HUES64 (cell line): Measurements from ENCODE around the gene ABCG4.
"Not testable (repeated sequence)": the region's sequence is repeated elsewhere in the genome, so short reads cannot be mapped to it uniquely, and the experiment has no call there.

Experiments
- H3K27ac ChIP-seq: 2 replicates; pipeline ENCODE4 v1.7.0; 2013; ENCODE audit warnings: low read depth, low read length, inconsistent platforms
- H3K27me3 ChIP-seq: 2 replicates; pipeline ENCODE4 v1.6.1; 2013; ENCODE audit warnings: mild to moderate bottlenecking, low read length; ENCODE audit not compliant: insufficient read depth
- H3K36me3 ChIP-seq: 2 replicates; pipeline ENCODE4 v1.6.1; 2013; ENCODE audit warnings: mild to moderate bottlenecking, low read length; ENCODE audit not compliant: insufficient read depth
- H3K4me1 ChIP-seq: 2 replicates; pipeline ENCODE4 v1.6.1; 2013; ENCODE audit warnings: mild to moderate bottlenecking, low read length, moderate library complexity; ENCODE audit not compliant: insufficient read depth
- H3K4me3 ChIP-seq: 2 replicates; pipeline ENCODE4 v1.5.1; 2013; ENCODE audit warnings: mild to moderate bottlenecking, low read length, moderate library complexity
- H3K9ac ChIP-seq: 2 replicates; pipeline ENCODE4 v1.6.1; 2013; ENCODE audit warnings: mild to moderate bottlenecking, low read depth, low read length
- H3K9me3 ChIP-seq: 2 replicates; pipeline ENCODE4 v1.6.1; 2013; ENCODE audit warnings: low read depth, low read length; ENCODE audit not compliant: insufficient read depth
- WGBS: fragments of 150-250, 120-280 bp; methylation state at CpG from one replicate; pipeline ENCODE4 v1.1.7; 2013; ENCODE audit warnings: missing lambda C conversion rate; 5-methylcytosine and 5-hydroxymethylcytosine counted together

The ABCG4 gene

DNA sequence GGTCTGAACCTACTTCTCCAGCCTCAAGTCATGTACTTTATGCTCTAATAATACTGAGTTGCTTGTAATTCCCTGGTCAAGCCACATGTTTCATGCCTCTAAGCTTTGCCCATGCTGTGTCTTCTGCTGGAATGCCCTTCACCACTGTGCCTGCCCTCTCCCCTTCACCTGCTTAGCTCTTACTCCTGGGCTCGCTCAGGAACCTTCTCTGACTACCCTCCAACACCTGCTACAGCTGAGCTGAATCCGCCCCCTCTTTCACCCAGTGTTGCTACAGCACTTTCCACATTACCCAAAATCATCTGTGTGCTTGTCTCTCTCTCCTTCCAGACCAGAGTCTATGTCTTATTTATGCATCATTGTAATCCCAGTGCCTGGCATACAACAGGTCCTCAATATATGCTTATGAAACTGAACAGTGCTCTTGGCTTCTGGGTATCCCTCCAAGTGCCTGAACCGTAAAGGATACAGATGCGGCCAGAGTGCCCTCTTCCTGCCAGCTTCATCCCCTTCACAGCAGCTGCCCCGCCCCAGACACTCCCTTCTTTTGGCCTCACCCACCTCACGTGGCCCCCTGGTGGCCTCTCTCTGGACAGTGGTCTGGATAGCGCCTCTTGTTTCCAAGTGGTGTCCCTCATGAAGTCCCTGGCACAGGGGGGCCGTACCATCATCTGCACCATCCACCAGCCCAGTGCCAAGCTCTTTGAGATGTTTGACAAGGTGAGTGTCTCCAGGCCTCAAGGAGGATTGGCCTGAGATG, 7.1 kb downstream of the ABCG4 start:
- Histone ChIP-seq H3K4me3 (no peak overlapping the region), H3K36me3 (no peaks in the 10 kb centered on the region), H3K27ac (no peak overlapping the region), H3K9ac (no peak overlapping the region), H3K4me1 (no peaks in the 10 kb centered on the region), H3K9me3 (no peaks in the 10 kb centered on the region), H3K27me3 (peaks cover 10% of the 10 kb centered on the region)
- WGBS, result 58% methylated on average over 8 of the region's 8 CpGs

GRCh38 chr11:119156496-119156895, 7.6 kb downstream of the ABCG4 start:
- Histone ChIP-seq H3K36me3 (no peaks in the 10 kb centered on the region), H3K27me3 (peaks cover 5% of the 10 kb centered on the region; the same call in 1 of the 2 replicates), H3K9ac (no peak overlapping the region), H3K4me1 (no peaks in the 10 kb centered on the region), H3K4me3 (no peak overlapping the region), H3K27ac (no peak overlapping the region), H3K9me3 (no peaks in the 10 kb centered on the region)
- WGBS, result 84% methylated on average over 10 of the region's 10 CpGs

DNA sequence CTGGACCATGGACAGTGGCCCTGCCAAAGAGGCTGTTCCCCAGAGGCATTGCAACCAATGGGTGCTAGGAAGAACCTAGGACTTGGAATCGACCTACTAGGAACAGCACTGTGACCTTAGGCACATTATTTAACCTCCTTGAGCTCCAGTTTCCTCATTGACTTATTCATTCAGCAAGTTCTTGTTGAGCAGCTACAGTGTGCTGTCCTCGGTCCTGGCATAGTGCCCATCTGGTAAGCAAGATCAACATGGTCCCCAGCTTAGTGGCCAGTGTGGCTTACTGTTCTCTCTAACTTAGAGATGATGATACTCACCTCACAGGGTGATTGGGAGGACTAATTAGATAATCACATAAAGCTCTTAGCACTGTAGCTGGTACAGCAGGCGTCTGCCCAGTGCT, 8.2 kb downstream of the ABCG4 start:
- Histone ChIP-seq H3K9me3 (no peaks in the 10 kb centered on the region), H3K27me3 (no peaks in the 10 kb centered on the region), H3K36me3 (no peaks in the 10 kb centered on the region), H3K4me3 (no peak overlapping the region), H3K9ac (no peak overlapping the region), H3K27ac (no peak overlapping the region), H3K4me1 (no peaks in the 10 kb centered on the region)
- 84% methylated on average over 3 of the region's 3 CpGs for WGBS

DNA sequence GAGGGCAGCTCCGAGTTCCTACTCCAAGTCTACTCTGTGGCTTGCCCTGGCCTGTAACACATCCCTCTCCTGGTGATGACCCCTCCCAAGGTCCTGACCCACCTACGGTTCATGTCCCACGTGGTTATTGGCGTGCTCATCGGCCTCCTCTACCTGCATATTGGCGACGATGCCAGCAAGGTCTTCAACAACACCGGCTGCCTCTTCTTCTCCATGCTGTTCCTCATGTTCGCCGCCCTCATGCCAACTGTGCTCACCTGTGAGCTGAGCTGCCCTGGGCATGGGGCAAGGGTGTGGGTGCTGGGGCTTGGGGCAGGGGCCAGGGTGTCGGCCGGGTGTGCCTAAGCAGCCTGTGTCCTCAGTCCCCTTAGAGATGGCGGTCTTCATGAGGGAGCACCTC, 9.6 kb downstream of the ABCG4 start:
- 91% methylated on average over 13 of the region's 13 CpGs for WGBS
- H3K4me3 ChIP-seq, result no peak overlapping the region
- no peaks in the 10 kb centered on the region for H3K4me1 ChIP-seq
- no peaks in the 10 kb centered on the region for H3K9me3 ChIP-seq
- no peaks in the 10 kb centered on the region for H3K36me3 ChIP-seq
- no peaks in the 10 kb centered on the region for H3K27me3 ChIP-seq
- H3K27ac ChIP-seq, result no peak overlapping the region
- no peak overlapping the region for H3K9ac ChIP-seq

- H3K27ac ChIP-seq, result no peak overlapping the region
- no peaks in the 10 kb centered on the region for H3K9me3 ChIP-seq
- 91% methylated on average over 9 of the region's 9 CpGs for WGBS
- no peak overlapping the region for H3K9ac ChIP-seq
- no peaks in the 10 kb centered on the region for H3K27me3 ChIP-seq
- H3K4me1 ChIP-seq, result no peaks in the 10 kb centered on the region
- H3K4me3 ChIP-seq, result no peak overlapping the region
- H3K36me3 ChIP-seq, result no peaks in the 10 kb centered on the region
Observed at GRCh38 chr11:119160151-119160550, 11.3 kb downstream of the ABCG4 start.

- WGBS, result 88% methylated on average over 7 of the region's 8 CpGs
- H3K9ac ChIP-seq, result no peak overlapping the region
Observed at GRCh38 chr11:119161871-119162270, 13.0 kb downstream of the ABCG4 start.

GRCh38 chr11:119166368-119167076, 17.7 kb downstream of the ABCG4 start:
- WGBS, result 77% methylated on average over 8 of the region's 8 CpGs
- Histone ChIP-seq H3K4me3 (no peak overlapping the region), H3K9me3 (no peaks in the 10 kb centered on the region), H3K27ac (no peak overlapping the region), H3K9ac (no peak overlapping the region), H3K4me1 (peaks cover 6% of the 10 kb centered on the region; the same call in 1 of the 2 replicates), H3K27me3 (no peaks in the 10 kb centered on the region), H3K36me3 (no peaks in the 10 kb centered on the region)

More at GRCh38 chr11:119161871-119162270, 13.0 kb downstream of the ABCG4 start:
- Histone ChIP-seq H3K36me3 (no peaks in the 10 kb centered on the region), H3K4me1 (peaks cover 6% of the 10 kb centered on the region; the same call in 1 of the 2 replicates), H3K4me3 (no peak overlapping the region), H3K27me3 (no peaks in the 10 kb centered on the region), H3K27ac (no peak overlapping the region), H3K9me3 (no peaks in the 10 kb centered on the region)

DNA sequence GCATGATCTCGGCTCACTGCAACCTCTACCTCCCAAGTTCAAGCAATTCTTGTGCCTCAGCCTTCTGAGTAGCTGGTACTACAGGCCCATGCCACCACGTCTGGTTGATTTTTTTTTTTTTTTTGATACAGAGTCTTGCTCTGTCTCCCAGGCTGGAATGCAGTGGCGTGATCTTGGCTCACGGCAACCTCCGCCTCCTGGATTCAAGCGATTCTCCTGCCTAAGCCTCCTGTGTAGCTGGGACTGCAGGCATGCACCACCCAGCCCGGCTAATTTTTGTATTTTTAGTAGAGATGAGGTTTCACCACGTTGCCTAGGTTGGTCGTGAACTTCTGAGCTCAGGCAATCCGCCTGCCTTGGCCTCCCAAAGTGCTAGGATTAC, 18.2 kb downstream of the ABCG4 start:
- not testable (repeated sequence) for H3K4me3 ChIP-seq, H3K4me1 ChIP-seq, H3K27ac ChIP-seq, H3K9ac ChIP-seq, H3K36me3 ChIP-seq, H3K27me3 ChIP-seq, H3K9me3 ChIP-seq
- WGBS, result 79% methylated on average over 10 of the region's 10 CpGs

DNA sequence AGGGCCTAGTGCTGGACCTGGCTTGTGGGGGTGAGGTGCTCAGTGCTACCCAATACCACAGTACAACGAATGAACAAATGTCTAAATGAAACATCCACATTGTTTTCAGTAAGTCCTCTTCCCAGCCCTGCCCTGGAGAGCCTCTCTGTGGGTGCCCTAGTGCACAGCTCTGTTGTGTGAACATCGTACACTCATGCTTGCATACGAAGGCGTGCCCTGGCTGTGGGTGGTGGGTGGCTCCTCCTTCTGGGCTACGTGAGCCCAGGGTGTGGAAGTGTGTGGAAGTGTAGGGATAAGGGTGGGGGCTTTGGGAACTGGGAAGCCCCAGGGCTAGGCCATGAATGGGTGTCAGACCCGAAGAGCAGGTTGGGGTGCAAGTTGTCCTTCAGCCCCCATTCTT, 19.1 kb downstream of the ABCG4 start:
- Histone ChIP-seq H3K4me3 (no peak overlapping the region), H3K36me3 (no peaks in the 10 kb centered on the region), H3K9me3 (no peaks in the 10 kb centered on the region), H3K9ac (no peak overlapping the region), H3K4me1 (peaks cover 6% of the 10 kb centered on the region; the same call in 1 of the 2 replicates), H3K27ac (no peak overlapping the region), H3K27me3 (no peaks in the 10 kb centered on the region)
- 86% methylated on average over 6 of the region's 6 CpGs for WGBS

GRCh38 chr11:119168471-119169281, 19.8 kb downstream of the ABCG4 start, which contains the start of gene NLRX1:
Gene NLRX1 (plus strand): TSS chr11:119168725. CDS start chr11:119171404, 2,679 bp downstream.
- Histone ChIP-seq H3K9ac (peak within 1 kb of the TSS; percentile 82), H3K36me3 (no peaks in the 10 kb centered on the region), H3K27ac (peak within 1 kb of the TSS; percentile 91), H3K27me3 (no peaks in the 10 kb centered on the region), H3K9me3 (no peaks in the 10 kb centered on the region), H3K4me3 (peak within 1 kb of the TSS; percentile 78), H3K4me1 (peaks cover 6% of the 10 kb centered on the region; the same call in 1 of the 2 replicates)
- 4% methylated on average over 63 of the region's 63 CpGs for WGBS

- Histone ChIP-seq H3K9me3 (no peaks in the 10 kb centered on the region), H3K4me3 (peak overlapping the region; percentile 78), H3K4me1 (peaks cover 6% of the 10 kb centered on the region; the same call in 1 of the 2 replicates), H3K27ac (peak overlapping the region; percentile 91), H3K36me3 (no peaks in the 10 kb centered on the region; the same call in 1 of the 2 replicates), H3K9ac (peak overlapping the region; percentile 82), H3K27me3 (no peaks in the 10 kb centered on the region)
- 5% methylated on average over 15 of the region's 15 CpGs for WGBS
Observed at GRCh38 chr11:119169282-119169719, 20.4 kb downstream of the ABCG4 start.
